NCI-H69 (cell line): ENCODE results near the gene ARHGAP25.

ENCODE experiments used
- DNase-seq: peaks from one replicate; lab custom pipeline; 2025; lab: John Stamatoyannopoulos, UW

ARHGAP25 gene

DNA sequence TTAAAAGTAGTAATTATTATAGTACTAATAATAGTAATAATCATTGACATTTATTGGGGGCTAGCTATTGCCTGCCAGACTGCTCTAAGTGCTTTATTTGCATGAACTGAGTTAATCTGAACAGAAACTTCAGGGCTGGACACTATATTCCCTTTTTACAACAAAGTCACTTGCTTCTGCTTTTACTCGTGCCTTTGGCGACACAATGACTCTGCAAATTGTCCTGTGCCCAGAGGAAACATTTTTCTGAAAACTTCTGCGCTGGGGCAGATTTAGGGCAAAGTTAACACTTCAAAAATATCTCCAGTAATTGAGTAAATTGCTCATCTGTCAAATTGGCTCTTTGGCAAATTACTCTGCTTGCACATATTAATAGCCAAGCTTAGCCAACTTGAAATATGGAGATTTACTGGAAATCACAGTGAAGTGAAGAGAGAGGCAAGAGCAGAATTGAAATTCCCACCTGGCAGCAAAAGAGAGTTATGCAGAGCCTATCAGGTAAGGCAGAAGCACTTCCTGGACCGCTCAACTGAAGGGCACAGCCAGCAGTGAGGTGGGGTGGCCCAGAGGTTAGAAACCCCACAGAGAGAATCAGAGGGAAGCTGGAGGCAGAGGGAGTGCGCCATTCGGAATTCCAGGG, 100.2 kb downstream of the ARHGAP25 start:
- DNase-seq = no peak

- DNase-seq = no peak
These were observed 101.0 kb downstream of the ARHGAP25 start for GRCh38 chr2:68835621-68836020.

GRCh38 chr2:68837164-68837860, 102.7 kb downstream of the ARHGAP25 start:
- no peak for DNase-seq

- no peak for DNase-seq
These were observed 103.3 kb downstream of the ARHGAP25 start for GRCh38 chr2:68837861-68838341.

- DNase-seq = no peak
These were observed 104.0 kb downstream of the ARHGAP25 start for GRCh38 chr2:68838641-68839040.

DNA sequence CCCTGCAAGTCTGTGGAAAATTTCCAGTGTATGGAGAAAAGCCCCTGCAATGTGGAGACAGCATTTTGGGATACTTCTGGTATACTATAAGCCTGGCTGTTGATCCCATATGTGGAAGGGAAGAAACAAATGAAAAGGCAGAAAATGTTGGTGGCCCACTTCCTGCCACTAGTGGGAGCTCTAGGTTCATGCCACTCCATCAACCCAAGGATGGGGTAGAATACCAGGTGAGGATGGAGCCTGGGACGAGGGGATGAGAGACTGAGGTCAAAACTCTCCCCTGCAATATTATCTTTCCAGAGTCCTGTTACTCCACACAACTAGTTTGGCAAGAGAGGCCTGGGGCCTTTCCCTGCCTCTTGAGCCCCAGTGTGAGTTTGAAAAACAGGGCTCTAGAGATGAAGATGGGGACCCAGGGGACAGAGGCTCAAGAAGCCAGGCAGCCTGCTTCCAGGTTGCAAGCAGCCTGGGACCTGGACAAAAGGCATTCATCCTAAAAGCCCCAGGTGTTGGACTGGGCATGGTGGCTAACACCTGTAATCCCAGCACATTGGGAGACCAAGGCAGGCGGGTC, 104.7 kb downstream of the ARHGAP25 start:
- peak; percentile 1 for DNase-seq

GRCh38 chr2:68845043-68845442, 110.4 kb downstream of the ARHGAP25 start:
- no peak for DNase-seq

- DNase-seq = no peak
These were observed 111.5 kb downstream of the ARHGAP25 start for GRCh38 chr2:68846091-68846490.

DNA sequence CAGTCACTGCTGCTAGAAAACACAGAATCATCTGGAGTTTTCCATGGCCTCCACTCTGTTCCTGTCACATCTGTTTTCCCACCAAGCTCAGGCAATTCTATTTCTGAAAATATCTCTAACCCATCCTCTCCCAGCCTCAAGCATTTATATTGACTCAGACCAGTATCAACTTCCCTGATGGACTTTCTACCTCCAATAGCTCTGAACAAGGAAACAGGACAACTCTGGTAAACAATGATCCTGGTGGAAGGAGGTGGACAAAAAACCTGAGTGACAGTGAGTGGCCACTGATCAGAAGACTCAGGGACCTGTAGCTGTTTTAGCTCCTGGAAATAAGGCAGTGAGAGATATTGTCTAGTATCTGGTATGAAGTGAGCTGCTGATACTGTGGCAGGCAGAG, 113.1 kb downstream of the ARHGAP25 start:
- no peak for DNase-seq

DNA sequence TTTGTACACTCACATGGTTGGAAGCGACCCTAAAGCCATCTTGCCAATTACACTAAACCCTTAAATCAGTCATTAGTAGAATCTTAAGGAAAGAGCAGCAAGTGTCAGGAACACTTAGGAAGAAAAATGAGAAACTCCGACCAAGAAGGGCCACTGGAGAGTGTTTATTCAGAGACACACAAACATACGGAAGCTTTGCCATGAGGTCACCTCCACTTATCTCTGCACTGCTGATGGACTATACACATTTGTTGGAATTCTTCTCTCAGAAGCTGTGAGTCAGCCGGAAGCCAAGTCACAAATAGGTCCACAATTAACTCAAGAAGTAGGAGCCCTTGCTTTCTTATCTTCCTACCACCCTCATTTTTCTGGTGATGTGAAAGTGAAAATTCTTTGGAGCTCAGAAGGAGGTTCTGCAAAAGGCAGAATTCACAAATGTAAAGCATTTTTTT, 115.0 kb downstream of the ARHGAP25 start:
- no peak for DNase-seq

- no peak for DNase-seq
These were observed 115.9 kb downstream of the ARHGAP25 start for GRCh38 chr2:68850524-68850923.

DNA sequence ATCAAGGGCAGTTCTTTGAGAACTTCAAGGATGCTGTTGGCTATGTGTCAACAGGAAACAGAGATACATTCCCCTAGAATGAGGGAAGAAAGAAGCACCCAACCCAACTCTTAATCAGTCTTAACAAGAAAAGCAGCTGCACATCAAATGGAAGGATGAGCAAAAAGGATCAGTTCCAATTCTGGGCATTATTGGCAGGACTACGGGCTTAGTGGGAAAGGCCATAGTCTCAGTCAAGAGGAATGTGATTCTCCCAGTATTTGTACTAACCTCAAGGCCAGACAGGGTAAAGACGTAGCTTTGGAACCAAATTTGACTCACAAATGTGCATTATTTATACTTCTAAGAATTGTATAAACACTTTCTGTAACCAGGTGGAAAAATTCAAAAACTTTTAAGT, 118.4 kb downstream of the ARHGAP25 start:
- DNase-seq = no peak

DNA sequence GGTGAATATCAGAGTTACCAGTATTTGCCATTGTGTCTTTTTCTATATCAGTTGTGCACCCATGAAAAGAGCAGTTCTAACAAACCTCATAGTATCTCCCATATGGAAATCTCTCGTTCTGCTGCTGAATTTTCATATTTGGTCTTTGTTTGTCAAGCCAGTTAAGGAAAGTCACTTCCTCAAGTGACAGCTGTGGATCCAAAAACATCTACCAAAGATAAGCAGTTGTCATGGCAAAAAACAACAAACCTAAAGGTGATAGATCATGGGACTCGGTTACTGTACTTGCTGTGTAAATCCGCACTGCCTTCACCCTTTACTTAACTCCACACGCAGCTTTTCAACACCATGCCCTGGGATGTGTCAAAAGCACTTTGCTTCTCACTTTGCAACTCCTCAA, 119.3 kb downstream of the ARHGAP25 start:
- no peak for DNase-seq

DNA sequence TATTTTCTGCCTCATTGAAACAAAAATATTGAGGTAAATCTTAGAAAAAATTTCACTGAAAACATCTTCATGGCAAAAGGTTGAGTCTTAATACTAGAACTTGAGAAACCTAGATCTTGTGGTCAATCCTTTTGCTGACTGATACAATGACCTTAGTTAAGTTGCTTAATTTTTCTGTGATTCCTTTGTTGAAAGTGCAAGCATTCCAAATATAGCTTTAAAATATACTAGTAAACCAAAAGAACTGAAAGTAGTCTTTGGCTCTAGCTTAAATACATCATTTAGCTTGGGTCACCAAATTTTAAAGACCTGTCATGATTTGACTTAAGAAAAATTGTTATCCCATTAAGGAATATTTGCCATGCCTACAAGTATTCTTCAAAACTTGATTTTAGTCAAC, 119.9 kb downstream of the ARHGAP25 start:
- DNase-seq = no peak

DNA sequence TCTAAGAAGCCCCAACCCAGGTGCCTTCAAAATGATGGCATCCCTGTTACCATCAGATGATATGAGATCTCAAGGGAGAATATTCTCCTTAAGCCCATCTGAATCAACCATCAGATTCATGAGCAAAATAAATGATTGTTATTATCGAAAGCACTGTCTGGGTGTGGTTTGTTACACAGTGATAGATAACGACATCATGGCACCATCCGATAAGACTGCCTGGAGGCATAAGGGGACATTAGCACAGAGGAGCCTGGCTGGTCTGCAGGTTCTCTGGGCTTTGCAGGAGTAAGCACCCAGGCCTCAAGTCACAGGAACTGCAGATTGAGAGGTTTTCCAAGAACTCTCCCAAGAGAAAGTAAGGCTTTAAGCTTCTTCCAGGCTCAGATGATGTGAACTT, 120.9 kb downstream of the ARHGAP25 start:
- DNase-seq = no peak

DNA sequence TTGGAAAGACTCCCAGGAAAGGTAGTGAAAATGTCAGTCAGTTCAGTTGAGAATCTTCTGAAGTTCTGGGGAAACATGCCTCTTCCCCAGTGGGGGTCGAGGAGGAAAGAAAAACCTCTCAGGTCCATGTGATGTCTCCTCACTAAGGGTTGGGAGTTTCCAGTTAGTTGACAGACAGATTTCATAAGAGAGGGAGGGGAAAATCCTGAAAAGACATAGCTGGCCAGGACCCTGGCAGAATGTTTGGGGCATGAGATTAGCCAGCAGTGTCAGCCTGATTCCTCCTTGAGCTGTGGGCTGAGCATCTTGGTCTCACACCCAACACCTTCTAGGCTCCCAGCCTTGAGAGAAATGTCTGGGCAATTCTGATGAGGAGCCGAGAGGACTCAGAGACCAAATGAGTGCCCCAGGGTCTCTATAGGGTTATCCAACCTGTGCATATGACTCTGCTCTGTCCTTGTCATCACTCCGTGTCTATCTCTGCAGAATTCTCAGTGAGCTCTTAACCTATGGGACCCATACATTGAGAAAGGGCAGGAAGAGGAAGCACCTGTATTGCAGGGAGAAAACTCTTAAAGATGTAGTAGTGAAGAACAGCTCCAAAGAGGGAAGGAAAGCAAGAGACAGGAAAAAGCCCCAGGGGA, 122.7 kb downstream of the ARHGAP25 start:
- no peak for DNase-seq

GRCh38 chr2:68857855-68858456, 123.3 kb downstream of the ARHGAP25 start:
- no peak for DNase-seq

DNA sequence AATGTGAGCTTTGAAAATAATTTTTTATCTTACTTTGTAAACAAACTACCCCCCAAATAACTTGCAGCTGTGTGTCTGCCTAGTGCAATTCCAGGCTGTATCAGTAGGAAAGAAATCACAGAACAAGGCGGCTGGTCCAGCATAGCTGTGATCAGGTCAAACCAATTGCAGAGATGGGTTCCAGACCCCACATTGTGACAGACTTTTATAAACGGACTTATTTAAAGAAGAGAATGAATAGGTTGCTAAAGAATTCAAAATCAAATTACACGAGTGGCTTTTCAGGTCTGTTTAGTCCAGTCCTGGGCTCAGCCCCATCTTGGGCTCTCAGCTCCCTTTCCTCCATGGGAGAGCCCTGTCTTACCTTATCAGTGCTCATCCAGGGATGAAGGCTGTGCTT, 125.5 kb downstream of the ARHGAP25 start:
- no peak for DNase-seq

- DNase-seq = no peak
These were observed 126.7 kb downstream of the ARHGAP25 start for GRCh38 chr2:68861330-68861729.

DNA sequence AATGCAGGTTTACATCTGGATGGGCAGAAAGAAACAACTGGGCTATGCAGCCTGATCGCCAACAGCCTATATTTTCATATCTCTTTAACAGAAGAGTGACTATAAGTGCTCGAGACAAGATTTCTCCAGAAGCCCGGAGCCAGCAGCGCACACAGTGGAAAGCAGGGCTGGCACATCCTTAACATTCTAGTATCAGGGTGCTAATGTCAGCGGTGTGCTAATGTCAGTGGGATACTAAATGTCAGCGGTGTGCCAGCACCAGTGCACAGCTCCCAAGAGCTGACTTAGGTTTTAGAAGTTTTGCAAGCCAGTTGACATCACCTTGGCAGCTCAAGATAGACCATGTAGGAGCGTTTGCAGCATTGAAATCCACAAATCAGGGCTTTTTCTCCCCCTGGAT, 128.3 kb downstream of the ARHGAP25 start:
- DNase-seq = no peak

GRCh38 chr2:68863996-68864395, 129.4 kb downstream of the ARHGAP25 start:
- DNase-seq = no peak

- no peak for DNase-seq
These were observed 130.5 kb downstream of the ARHGAP25 start for GRCh38 chr2:68865108-68865507.
